ENCODE results near the gene RHD.

DNA sequence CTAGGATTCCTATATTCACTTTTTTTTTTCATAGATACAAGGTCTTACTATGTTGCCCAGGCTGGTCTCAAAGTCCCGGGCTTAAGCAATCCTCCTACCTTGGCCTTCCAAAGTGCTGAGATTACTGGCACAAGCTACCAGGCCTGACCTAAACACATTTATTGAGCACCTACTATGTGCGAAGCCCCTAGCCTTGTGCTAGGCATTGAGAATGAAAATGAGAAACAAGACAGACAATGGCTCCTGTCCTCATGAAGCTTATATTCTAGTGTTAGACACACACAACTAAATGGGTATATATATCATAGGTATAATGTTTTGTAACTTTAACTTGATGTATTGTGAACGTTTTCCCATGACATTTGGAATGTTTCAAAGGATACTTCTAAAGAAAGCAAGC lies 77.3 kb downstream of the RHD start:
- TF ChIP-seq CTCF (IDR thresholded peaks at IDR 0.05; ENCODE audit: insufficient read depth, low read length, poor library complexity, severe bottlenecking) (no peak), EZH2phosphoT487 (conservative IDR thresholded peaks at IDR 0.05; ENCODE audit: low read length) (no peak)
